IPS DF 19.7 (cell line): ENCODE data around the gene GGT6.

ENCODE experiments used
- DNase-seq: peaks from one replicate; pipeline ENCODE4 v3.0.0-alpha.2; 2013; ENCODE audit warnings: low read depth, low spot score

The GGT6 gene

DNA sequence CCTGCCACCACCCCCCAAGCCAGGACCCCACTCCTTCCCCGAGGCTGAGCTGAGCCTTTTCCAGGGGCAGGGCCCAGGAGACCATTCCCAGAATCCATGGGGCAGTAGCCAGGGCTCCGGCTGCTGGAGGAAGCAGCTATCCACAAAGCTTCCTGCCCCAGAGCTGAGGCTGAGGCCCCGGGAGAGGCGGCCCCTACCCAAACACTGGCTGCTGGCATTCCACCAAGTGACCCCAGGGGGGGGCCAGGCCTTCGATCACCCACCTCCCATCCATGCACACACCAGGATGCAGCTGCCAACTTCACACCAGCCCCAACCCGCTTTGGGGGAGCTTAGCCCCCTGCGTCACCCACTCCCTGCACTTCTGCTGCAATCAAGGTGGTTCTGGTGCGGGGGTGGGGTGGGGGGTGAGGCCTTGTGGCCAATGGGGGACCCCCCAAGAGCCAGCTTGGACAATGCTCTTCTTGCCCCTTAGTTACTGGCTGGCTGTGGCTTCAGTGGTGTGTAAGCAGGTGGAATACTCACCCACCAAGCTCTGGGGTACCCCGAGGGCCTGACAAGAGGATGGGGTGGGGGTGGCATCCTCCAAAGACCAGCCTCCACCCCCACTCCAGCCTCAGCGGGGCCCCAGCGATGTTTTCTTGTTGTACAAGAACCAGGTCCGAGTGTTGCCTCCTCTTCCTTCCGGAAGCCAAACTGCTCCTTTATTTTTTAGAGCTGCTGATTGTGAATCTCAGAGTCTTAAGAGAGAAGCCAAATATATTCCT, 22.0 kb downstream of the GGT6 start:
- DNase-seq: no peak

DNA sequence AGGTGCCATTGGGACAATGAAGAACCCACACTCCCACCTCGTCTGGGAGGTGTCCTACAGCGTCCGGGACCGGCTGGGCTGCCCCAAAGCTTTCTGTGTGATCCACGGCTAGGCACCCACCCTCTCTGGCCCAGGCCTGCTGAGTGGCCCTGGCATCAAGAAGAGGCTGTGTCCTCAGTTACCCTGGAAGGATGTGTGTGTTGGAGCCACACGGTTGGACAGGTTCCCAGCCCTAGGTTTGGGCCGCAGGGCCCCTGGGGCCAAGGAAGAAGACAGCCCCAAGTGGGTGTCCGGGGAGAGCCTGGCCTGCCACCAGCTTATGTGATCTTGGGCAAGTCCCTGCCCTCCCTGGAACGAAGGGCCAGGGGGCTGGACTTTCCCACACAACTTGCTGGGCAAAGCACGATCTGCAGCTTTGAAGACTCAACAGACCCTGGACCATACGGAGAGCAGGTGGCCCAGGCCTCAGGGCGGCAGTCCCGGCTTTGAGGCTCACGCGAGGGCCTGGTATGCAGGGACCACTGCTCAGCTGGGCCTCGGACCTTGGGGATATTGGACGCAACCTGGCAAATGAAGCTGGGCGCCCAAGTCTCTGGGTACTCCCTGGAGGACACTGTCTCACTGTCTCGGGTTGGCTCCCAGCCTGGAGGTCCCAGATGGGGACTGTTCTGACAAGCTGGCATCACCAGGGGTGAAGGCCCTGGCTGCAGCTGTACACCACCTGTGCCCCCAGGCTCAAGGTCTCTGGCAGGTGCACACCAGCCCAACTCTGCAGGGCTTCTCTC, 22.7 kb downstream of the GGT6 start:
- no peak for DNase-seq

DNA sequence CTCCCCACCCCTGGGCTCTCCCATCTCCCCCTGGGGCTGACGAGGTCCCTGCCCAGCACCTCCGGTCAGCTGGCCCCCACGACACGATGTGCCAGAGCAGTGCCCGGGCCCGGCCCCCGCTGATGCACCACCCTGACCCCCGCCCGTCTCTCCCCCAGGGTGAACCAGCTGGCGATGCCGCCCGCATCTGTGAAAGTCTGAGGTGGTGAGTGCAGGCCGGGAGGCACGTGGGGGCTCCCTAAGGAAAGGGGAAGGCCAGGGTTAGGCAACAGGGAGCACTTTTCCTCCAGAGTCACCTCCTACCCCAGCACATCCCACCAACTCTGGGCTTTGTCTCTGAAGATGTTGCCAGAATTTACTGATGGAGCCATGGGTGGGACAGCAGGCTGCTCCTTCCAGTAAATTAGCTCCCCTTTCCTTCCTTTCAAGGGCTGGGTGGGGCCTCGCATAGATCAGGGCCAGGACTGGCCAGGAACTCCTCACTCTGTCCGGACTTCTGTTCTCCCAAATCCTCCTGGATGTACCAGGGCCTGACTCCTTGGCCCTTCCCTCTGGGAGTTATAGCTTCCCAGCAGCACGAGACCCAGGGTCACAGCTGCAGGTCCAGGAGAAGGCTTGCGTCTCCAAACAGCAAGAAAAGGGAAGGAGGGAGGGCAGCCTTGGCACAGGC, 23.5 kb downstream of the GGT6 start:
- DNase-seq: no peak

GRCh38 chr17:4536259-4536741, 24.1 kb downstream of the GGT6 start:
- no peak for DNase-seq

- DNase-seq: no peak
Observed at GRCh38 chr17:4535667-4536258, 24.6 kb downstream of the GGT6 start.

- no peak for DNase-seq
Observed at GRCh38 chr17:4534928-4535666, 25.3 kb downstream of the GGT6 start.

DNA sequence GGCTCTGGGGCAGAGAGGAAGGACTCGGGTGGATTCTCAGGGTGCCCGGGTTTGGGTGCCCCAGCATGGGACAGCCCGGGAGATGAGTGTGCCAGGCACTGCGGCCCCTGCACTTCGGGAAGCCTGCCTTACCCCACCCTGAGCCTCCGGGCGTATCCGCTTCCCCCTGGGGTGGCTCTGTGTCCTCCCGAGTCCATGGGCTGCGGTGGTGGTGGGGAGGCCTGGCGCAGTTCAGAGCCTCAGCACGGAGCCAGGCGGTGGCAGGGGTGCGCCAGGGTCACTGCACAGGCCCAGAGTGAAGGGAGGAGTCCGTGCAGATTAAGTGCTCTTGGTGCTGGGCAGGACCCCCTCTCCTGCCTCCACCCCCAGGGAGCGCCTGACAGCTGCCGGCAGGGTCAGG, 25.9 kb downstream of the GGT6 start:
- no peak for DNase-seq

DNA sequence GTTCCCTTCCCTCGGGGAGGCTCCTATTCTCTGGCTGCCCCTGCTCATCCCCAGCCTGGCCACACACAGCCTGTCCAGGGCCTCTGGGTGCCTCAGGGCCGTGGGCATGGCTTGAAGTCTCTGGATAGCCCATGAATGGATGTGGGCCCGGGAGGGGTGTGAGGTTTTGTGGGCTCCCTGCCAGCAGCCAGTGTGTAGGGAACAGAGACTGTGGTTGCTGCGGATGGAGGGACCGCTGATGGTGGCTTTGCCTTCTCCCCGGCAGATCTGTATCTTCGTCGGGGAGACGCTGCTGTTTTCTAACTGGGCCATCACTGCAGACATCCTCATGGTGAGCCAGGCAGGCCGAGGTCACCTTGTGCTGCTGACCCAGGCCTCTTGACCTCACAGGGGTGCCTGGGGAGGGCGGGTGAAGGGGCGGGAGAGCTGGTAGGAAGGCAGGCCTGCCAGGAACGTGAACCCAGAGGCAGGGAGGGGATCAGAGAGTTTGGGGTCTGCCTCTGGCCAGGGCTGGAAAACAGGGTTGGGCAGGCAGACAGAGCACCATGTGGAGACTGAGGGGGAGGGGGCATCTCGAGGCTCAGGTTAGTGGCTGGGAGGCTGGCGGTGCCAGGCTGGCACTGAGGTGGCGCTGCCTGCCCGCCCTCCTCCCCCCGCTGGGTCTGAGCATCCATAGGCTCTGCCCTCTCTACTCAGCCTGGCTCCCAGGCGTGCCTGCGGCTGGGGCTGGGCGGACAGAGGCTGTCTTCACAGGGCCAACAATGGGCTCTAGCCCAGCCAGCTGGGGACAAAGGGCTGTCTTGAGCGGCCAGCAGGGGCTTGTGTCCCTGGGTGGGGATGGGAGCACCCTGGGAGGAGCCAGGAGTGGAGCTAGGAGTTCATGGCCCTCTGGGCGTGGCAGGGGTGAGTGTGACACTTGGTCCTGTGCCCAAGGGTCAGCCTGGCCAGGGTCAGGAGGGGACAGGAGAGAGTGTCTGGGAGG, 26.6 kb downstream of the GGT6 start:
- DNase-seq: no peak

GRCh38 chr17:4532860-4533522, 27.4 kb downstream of the GGT6 start:
- DNase-seq: no peak

DNA sequence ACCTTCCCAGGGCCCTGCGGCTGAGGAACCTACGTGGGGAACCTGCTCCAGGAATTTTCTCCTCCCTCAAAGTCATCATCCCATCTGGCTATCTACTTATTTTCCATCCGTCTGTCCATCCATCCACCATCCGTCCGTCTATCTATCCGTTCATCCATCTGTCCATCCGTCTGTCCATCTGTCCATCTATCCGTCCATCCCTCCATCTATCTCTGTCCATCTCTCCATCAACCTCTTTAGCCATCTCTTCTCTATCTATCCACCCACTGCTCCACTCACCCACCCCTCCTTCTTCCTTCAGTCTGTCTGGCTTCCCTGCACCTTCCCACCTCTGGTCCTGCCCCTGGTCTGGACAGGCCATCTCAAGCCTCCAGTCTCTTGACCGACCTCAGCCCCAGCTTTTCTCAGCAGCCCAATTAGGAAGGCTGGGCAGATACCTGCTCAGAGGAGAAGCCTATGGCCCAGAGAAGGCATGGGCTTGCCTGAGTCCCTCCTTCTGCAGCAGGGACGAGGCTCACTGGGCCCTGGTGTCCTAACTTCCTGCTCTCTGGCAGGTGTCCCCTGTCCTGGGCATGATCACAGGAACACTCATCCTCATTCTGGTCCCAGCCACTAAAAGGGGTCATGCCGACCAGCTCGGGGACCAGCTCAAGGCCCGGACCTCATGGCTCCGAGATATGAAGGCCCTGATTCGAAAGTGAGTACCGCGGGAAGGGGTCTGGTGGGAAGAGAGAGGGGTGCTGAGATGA, 28.2 kb downstream of the GGT6 start:
- no peak for DNase-seq

DNA sequence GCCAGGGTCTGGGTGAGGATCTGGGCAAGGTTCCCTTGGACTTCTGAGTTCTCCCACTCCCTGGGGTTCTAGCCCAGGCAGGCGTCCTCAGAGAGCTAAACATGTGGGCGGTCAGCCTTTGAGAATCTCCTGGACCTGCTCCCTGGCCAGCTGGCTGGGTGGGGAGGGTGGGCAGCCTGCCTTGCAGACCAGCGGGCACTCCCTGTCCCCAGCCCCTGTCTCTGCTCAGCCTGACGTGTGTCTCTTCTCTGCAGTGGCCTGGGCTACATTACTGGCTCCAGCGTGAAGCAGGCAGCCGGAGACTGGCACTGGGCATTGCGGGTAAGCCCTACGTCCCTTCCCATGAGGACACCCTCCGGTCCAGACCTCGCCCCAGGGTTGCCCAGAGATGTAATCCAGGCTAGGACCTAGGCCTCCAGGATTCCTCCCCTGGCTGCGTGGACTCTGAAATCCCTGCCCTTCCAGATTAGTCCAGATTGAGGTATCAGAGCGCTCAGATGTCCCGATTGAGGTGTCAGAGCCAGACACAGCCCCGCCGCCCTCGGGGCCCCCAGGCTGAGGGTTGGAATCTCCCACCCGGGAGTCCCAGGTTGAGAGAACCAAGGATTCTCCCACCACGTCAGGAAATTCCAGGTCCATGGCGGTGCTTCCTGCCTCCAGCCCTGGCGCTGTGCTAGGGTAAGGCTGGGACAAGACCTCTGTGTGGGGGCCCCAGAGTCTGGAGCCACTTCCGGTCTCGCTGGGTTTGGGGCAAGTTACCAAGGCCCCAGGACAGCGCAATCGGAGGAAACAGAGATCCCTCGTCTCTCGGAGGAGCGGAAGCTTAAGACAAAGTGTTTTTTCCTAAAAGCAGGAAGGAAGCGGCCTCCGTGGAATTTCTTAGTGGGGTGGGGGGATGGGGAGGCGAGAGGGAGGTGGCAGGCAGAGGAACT, 29.3 kb downstream of the GGT6 start:
- DNase-seq: no peak

GRCh38 chr17:4529533-4530152, 30.7 kb downstream of the GGT6 start:
- no peak for DNase-seq

DNA sequence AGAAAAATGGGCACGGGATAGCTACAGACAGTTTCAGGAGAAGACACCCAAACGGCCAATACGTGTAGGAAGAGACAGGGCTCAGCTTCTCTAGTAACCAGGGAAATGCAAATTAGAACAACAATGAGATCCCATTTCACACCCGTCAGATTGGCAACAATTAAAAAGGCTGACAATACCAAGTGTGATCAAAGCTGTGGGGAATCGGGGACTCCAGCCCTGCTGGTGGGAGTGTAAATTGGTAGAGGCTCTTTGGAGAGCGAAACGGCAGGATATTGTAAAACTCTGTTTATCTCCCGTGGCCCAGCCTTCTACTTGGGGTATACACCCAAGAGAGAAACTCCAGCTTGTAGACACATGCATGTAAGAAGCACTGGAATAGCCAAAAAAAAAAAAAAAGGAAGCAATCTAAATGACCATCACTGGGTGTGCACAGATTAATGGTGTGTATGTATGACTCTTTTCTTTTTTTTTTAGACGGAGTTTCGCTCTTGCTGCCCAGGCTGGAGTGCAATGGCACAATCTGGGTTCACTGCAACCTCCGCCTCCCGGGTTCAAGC, 32.7 kb downstream of the GGT6 start:
- no peak for DNase-seq

DNA sequence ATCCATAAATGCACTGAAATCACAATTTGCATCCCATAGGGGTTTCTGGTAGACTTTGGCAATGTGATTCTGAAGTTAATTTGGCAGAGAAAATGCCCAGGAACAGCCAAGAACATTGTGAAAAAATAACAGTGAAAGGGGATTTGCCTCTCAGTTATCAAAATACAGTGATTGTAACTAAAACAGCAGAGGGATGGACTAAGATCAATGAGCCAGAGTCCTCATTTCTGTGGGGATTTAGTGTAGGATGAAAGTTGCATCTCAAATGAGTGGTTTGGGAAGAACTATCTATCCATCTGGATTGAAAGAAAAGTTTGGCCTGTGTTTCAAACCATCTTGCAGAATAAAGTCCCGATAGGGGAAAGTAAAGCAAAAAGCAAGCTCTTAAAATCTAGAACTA, 33.2 kb downstream of the GGT6 start:
- no peak for DNase-seq

- DNase-seq: no peak
Observed at GRCh38 chr17:4525691-4526397, 34.5 kb downstream of the GGT6 start.

GRCh38 chr17:4523946-4524345, 36.4 kb downstream of the GGT6 start:
- no peak for DNase-seq
